SH-SY5Y (cell line): ENCODE results near the gene COL5A2.

Source experiments
- GATA2 ChIP-seq: IDR thresholded peaks from 2 replicates; pipeline ENCODE4 v1.6.1; 2011; ENCODE audit warnings: mild to moderate bottlenecking, low read depth, low read length
- GATA3 ChIP-seq: IDR thresholded peaks from 2 replicates; pipeline ENCODE4 v1.6.1; 2011; ENCODE audit warnings: low read depth, mild to moderate bottlenecking, low read length, moderate library complexity

COL5A2 gene

GRCh38 chr2:189142893-189143759 lies 36.4 kb downstream of the COL5A2 start:
- no peak for TF ChIP-seq GATA2
- no peak for TF ChIP-seq GATA3

GRCh38 chr2:189138800-189139199 lies 40.8 kb downstream of the COL5A2 start:
- no peak for TF ChIP-seq GATA2
- TF ChIP-seq GATA3 = no peak

- no peak for TF ChIP-seq GATA2
- no peak for TF ChIP-seq GATA3
These were observed 42.0 kb downstream of the COL5A2 start for GRCh38 chr2:189137519-189137918.

DNA sequence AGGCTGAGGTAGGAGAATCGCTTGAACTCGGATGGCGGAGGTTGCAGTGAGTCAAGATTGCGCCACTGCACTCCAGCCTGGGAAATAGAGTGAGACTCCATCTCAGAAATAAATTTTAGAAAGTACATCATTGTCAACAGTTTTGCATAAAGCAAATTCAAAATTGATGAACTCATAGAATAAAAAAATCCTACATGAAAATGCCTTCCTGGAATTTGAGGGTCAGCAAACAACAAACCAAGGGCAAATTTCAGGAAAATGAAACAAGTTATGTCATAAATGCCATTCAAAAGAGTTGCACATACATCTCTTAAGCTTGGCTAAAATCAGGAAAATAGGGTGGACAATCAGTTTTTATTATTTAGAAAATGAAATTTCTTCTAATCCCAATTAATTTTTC lies 45.1 kb downstream of the COL5A2 start:
- no peak for TF ChIP-seq GATA2
- TF ChIP-seq GATA3 = no peak

DNA sequence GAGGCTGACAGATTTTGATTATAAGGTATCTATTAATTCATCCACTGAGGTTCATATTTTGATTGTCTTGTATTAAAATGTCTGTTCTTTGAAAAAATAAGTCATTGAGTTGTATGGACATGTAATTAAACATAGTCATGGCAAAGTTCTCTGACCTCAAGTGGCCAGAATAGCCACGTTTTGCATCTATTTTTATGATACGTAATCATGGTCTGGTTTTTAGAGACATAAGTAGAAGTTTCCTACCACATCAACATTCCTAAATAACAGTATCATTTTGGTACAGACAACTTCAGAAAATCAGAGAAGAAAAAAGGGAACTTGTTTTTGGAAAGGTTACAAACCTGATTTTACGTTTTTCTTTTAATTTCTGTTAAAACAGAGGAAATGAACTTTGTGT lies 47.6 kb downstream of the COL5A2 start:
- TF ChIP-seq GATA3 = no peak
- no peak for TF ChIP-seq GATA2

- TF ChIP-seq GATA2 (no peak), GATA3 (no peak)
These were observed 49.6 kb downstream of the COL5A2 start for GRCh38 chr2:189129971-189130370.

GRCh38 chr2:189128970-189129369 lies 50.6 kb downstream of the COL5A2 start:
- TF ChIP-seq GATA2 (no peak), GATA3 (no peak)

- TF ChIP-seq GATA3 (no peak), GATA2 (no peak)
These were observed 51.8 kb downstream of the COL5A2 start for GRCh38 chr2:189127756-189128155.

DNA sequence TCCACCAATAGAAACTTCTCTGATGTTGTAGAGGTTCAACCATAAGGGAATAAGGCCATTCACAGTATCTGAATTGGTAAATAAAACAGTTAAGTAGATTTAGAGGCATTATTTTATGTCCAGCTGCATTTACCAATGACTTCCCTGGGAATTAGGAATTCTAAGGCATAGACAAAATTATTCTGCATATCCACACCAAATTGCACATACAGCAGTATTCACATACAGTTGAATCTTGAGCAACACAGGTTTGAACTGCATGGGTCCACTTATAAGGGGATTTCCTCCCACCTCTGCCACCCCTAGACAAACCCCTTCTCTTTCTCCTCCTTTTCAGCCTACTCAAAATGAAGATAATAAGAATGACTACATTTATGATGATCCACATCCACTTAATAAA lies 54.4 kb downstream of the COL5A2 start:
- TF ChIP-seq GATA2 = no peak
- TF ChIP-seq GATA3 = no peak

GRCh38 chr2:189124175-189124574 lies 55.4 kb downstream of the COL5A2 start:
- no peak for TF ChIP-seq GATA3
- no peak for TF ChIP-seq GATA2

GRCh38 chr2:189118386-189118785 lies 61.2 kb downstream of the COL5A2 start:
- TF ChIP-seq GATA2 = no peak
- no peak for TF ChIP-seq GATA3

DNA sequence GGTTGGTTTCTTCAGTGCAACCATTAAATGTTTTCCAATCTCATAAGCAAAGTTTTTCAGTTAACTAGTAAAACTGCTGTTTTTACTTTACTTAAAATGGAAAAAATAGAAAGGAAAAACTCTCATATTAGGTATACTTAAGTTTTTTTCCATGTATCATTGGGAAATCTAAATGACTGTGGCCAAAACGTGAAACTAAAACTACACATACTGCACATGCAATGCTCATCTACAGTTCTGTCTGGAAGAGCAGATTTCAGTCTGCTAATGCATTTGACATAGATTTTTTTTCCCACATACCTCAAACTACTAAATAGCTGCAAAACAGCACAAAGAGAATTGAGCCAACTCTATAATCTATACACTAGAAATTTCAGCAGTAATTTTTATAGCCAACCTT lies 62.6 kb downstream of the COL5A2 start:
- TF ChIP-seq GATA2 = no peak
- TF ChIP-seq GATA3 = no peak

DNA sequence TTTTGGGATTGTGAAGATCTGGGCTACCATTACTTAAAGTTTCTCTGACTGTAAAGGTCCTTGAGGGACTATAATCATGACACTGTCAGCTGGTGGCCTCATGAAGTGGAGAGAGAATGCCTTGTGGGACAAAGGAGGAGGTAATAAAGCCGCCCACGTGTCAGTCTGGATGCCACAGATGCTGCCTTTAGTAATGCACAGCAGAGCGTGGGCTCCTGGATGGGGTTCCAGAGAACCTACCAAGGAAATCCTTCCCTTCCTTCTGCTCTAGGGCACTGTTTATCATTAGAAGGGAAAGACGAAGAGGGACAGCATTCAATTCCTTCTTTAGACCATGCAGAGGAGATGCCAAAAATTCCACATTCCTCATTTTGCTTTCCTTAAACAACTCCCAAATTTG lies 63.5 kb downstream of the COL5A2 start:
- no peak for TF ChIP-seq GATA2
- TF ChIP-seq GATA3 = no peak

GRCh38 chr2:189115126-189115525 lies 64.4 kb downstream of the COL5A2 start:
- TF ChIP-seq GATA3 = no peak
- TF ChIP-seq GATA2 = no peak

- no peak for TF ChIP-seq GATA2
- no peak for TF ChIP-seq GATA3
These were observed 65.6 kb downstream of the COL5A2 start for GRCh38 chr2:189113963-189114362.
